Stimulated activated memory B cell treated with anti-CD40 and anti-IgM and Interleukin-4, amounts not matched to agents 10 μg/mL and 1 μg/mL and 100 μg/mL, for 72 hours (primary cell): ENCODE measurements around the gene PDK3.

Source experiments
- ATAC-seq: fragments of 150-1000 bp; cut with Tn5 transposase; 2 replicates; pipeline ENCODE4 v1.10.0; 2021
- H3K27ac Mint-ChIP-seq: one replicate; pipeline ENCODE4 v1.8.0; 2022; ENCODE audit warnings: mild to moderate bottlenecking, mixed read lengths
- H3K27me3 Mint-ChIP-seq: one replicate; pipeline ENCODE4 v1.8.0; 2022; ENCODE audit warnings: mixed read lengths
- H3K36me3 Mint-ChIP-seq: one replicate; pipeline ENCODE4 v1.8.0; 2022; ENCODE audit warnings: mixed read lengths
- H3K4me1 Mint-ChIP-seq: one replicate; pipeline ENCODE4 v1.8.0; 2022; ENCODE audit warnings: mixed read lengths
- H3K4me3 Mint-ChIP-seq: one replicate; pipeline ENCODE4 v1.8.0; 2022; ENCODE audit warnings: mild to moderate bottlenecking, moderate library complexity, mixed read lengths
- H3K9me3 Mint-ChIP-seq: one replicate; pipeline ENCODE4 v1.8.0; 2022; ENCODE audit warnings: mixed read lengths

PDK3 gene

GRCh38 chrX:24495700-24496099 is 30.6 kb downstream of the PDK3 start:
- H3K27ac Mint-ChIP-seq, result no peak overlapping the region
- no peak for ATAC-seq

DNA sequence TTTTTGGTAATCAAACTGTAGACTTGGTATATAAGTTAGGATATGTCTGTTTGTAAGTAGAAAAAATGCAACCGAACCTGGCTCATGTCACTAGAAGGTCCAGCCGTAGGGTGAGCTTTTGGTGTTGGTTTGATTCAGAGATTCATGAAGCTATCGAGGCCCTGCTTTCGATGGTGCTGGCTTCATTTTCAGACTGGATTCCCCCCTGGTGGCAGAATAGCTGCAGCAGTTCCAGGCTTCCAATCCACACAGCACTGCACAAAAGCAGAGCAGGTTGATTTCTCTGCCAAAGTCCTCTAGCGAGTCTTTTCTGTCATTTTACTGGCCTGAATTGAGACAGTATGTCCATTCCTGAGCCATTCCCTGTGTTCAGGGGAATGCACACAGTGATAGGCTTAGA is 33.1 kb downstream of the PDK3 start:
- peaks cover 9% of the 10 kb centered on the region for H3K4me1 Mint-ChIP-seq
- H3K36me3 Mint-ChIP-seq, result no peaks in the 10 kb centered on the region
- H3K27me3 Mint-ChIP-seq, result no peaks in the 10 kb centered on the region
- no peak overlapping the region for H3K4me3 Mint-ChIP-seq
- H3K27ac Mint-ChIP-seq, result peak overlapping the region; percentile 49
- no peak for ATAC-seq
- no peaks in the 10 kb centered on the region for H3K9me3 Mint-ChIP-seq

More at GRCh38 chrX:24495700-24496099, 30.6 kb downstream of the PDK3 start:
- Mint-ChIP-seq H3K36me3 (no peaks in the 10 kb centered on the region), H3K4me3 (no peak overlapping the region), H3K27me3 (no peaks in the 10 kb centered on the region), H3K9me3 (no peaks in the 10 kb centered on the region), H3K4me1 (peaks cover 13% of the 10 kb centered on the region)

- ATAC-seq, result no peak
- Mint-ChIP-seq H3K36me3 (no peaks in the 10 kb centered on the region), H3K4me1 (peaks cover 4% of the 10 kb centered on the region), H3K27ac (peak overlapping the region; percentile 49), H3K9me3 (no peaks in the 10 kb centered on the region), H3K27me3 (no peaks in the 10 kb centered on the region), H3K4me3 (no peak overlapping the region)
Measured at GRCh38 chrX:24498975-24499374, 33.9 kb downstream of the PDK3 start.

DNA sequence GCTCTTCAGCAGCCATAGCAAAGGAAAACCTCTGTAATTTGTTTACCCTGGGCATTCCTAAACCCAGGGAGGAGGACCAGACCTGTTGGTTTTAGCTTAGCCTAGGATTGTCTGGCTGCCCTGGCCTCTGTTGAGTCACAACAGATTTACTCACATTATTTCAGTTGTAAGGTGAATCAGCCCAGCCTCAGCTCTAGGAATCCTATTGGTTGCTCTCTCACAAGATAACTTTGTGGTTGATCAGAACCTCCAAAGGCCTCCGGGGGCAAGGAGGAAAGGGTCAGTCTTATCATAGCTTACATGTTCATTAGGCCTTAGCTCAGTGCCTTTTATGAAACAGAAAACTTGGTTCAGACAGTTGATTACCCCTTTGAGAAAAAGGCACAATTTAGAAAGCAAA is 41.0 kb downstream of the PDK3 start:
- no peak for ATAC-seq
- H3K4me1 Mint-ChIP-seq, result no peaks in the 10 kb centered on the region
- H3K27ac Mint-ChIP-seq, result peak overlapping the region; percentile 55
- no peaks in the 10 kb centered on the region for H3K27me3 Mint-ChIP-seq
- H3K4me3 Mint-ChIP-seq, result no peak overlapping the region
- no peaks in the 10 kb centered on the region for H3K9me3 Mint-ChIP-seq
- H3K36me3 Mint-ChIP-seq, result peaks cover 46% of the 10 kb centered on the region

- Mint-ChIP-seq H3K9me3 (no peaks in the 10 kb centered on the region), H3K27me3 (no peaks in the 10 kb centered on the region), H3K36me3 (peaks cover 46% of the 10 kb centered on the region), H3K4me1 (no peaks in the 10 kb centered on the region), H3K4me3 (no peak overlapping the region), H3K27ac (no peak overlapping the region)
- no peak for ATAC-seq
Measured at GRCh38 chrX:24508375-24508774, 43.3 kb downstream of the PDK3 start.

- H3K36me3 Mint-ChIP-seq, result peaks cover 19% of the 10 kb centered on the region
- ATAC-seq, result peak; percentile 83
- no peak overlapping the region for H3K4me3 Mint-ChIP-seq
- peak overlapping the region; percentile 74 for H3K27ac Mint-ChIP-seq
- H3K4me1 Mint-ChIP-seq, result no peaks in the 10 kb centered on the region
- H3K27me3 Mint-ChIP-seq, result no peaks in the 10 kb centered on the region
- no peaks in the 10 kb centered on the region for H3K9me3 Mint-ChIP-seq
Measured at GRCh38 chrX:24513416-24513815, 48.3 kb downstream of the PDK3 start.

- H3K36me3 Mint-ChIP-seq, result peaks cover 6% of the 10 kb centered on the region
- no peaks in the 10 kb centered on the region for H3K9me3 Mint-ChIP-seq
- no peaks in the 10 kb centered on the region for H3K27me3 Mint-ChIP-seq
- no peak overlapping the region for H3K4me3 Mint-ChIP-seq
- H3K4me1 Mint-ChIP-seq, result no peaks in the 10 kb centered on the region
- ATAC-seq, result no peak
- no peak overlapping the region for H3K27ac Mint-ChIP-seq
Measured at GRCh38 chrX:24515447-24515846, 50.4 kb downstream of the PDK3 start.

GRCh38 chrX:24520472-24520871 is 55.4 kb downstream of the PDK3 start:
- ATAC-seq, result no peak
- H3K27ac Mint-ChIP-seq, result no peak overlapping the region
- H3K4me1 Mint-ChIP-seq, result no peaks in the 10 kb centered on the region
- H3K27me3 Mint-ChIP-seq, result no peaks in the 10 kb centered on the region
- H3K9me3 Mint-ChIP-seq, result no peaks in the 10 kb centered on the region
- no peak overlapping the region for H3K4me3 Mint-ChIP-seq
- H3K36me3 Mint-ChIP-seq, result peaks cover 19% of the 10 kb centered on the region

- no peaks in the 10 kb centered on the region for H3K4me1 Mint-ChIP-seq
- no peak overlapping the region for H3K27ac Mint-ChIP-seq
- peaks cover 22% of the 10 kb centered on the region for H3K36me3 Mint-ChIP-seq
- ATAC-seq, result no peak
- no peaks in the 10 kb centered on the region for H3K27me3 Mint-ChIP-seq
- no peaks in the 10 kb centered on the region for H3K9me3 Mint-ChIP-seq
- no peak overlapping the region for H3K4me3 Mint-ChIP-seq
Measured at GRCh38 chrX:24525455-24525854, 60.4 kb downstream of the PDK3 start.

DNA sequence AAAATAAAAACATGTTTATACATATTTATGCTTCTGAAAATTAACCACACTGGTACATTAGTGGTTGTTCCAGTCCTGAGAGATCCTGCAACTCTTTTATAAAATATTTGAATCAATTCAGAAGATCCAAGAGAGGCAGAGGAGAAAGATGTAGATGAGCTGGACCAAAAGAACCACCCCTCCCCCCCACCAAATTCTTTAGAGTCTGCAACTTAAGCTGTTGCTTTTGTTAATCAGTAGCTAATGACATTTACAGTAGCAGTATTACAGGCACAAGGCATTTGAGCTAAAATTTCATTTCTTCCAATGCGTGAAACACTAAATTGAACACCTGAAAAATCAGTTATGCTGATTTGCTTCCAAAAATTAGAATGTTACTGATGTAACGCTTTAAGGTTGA is 61.5 kb downstream of the PDK3 start:
- H3K4me1 Mint-ChIP-seq, result no peaks in the 10 kb centered on the region
- no peak overlapping the region for H3K27ac Mint-ChIP-seq
- H3K4me3 Mint-ChIP-seq, result no peak overlapping the region
- no peaks in the 10 kb centered on the region for H3K9me3 Mint-ChIP-seq
- H3K27me3 Mint-ChIP-seq, result no peaks in the 10 kb centered on the region
- H3K36me3 Mint-ChIP-seq, result peaks cover 22% of the 10 kb centered on the region
- no peak for ATAC-seq

DNA sequence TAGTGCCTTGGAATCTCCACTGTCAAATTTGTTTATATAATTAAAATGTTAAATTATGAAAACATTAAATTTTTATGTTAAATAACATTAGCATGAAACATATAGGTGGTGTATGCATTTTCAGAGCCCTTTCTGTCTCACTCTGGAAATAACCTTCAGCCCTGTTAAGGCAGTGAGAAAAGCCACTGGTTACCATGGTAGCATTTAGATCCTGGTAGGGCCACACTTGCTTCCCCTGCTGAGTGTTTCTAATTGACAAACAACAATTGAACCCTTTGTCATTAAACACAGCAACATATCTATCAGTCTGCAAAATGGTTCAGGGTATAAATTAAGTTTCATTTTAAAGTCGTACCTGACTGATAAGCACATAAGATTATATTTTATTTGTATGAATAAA is 63.5 kb downstream of the PDK3 start:
- Mint-ChIP-seq H3K27me3 (no peaks in the 10 kb centered on the region), H3K36me3 (peaks cover 11% of the 10 kb centered on the region), H3K4me1 (no peaks in the 10 kb centered on the region), H3K9me3 (no peaks in the 10 kb centered on the region), H3K4me3 (no peak overlapping the region), H3K27ac (no peak overlapping the region)
- no peak for ATAC-seq

- Mint-ChIP-seq H3K36me3 (peaks cover 22% of the 10 kb centered on the region), H3K27ac (no peak overlapping the region)
- no peak for ATAC-seq
Measured at GRCh38 chrX:24536551-24536950, 71.5 kb downstream of the PDK3 start.

GRCh38 chrX:24542756-24543155 is 77.7 kb downstream of the PDK3 start:
- no peak overlapping the region for H3K27ac Mint-ChIP-seq
- no peaks in the 10 kb centered on the region for H3K27me3 Mint-ChIP-seq
- no peaks in the 10 kb centered on the region for H3K4me1 Mint-ChIP-seq
- H3K36me3 Mint-ChIP-seq, result peaks cover 27% of the 10 kb centered on the region
- no peak overlapping the region for H3K4me3 Mint-ChIP-seq
- no peaks in the 10 kb centered on the region for H3K9me3 Mint-ChIP-seq
- ATAC-seq, result no peak

More at GRCh38 chrX:24536551-24536950, 71.5 kb downstream of the PDK3 start:
- Mint-ChIP-seq H3K9me3 (no peaks in the 10 kb centered on the region), H3K27me3 (no peaks in the 10 kb centered on the region), H3K4me1 (no peaks in the 10 kb centered on the region), H3K4me3 (no peak overlapping the region)

DNA sequence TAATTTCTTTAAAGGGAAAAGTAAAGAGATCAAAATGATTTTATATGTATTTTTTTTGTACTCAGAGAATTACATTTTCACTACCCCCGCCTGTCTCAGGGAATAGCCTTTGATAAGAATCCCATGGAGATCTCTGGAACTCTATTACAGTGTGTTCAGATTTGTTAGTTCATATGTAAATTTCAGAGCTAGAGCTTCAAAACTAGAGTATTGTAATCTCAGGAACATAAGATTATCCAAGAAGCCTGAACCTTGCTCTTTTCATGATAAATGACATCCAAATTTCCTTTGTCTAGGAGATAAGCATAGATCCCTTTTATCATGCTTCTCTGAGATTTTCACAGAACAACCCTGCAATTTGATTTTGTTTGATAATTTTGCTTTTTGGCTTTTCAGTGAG is 82.9 kb downstream of the PDK3 start:
- Mint-ChIP-seq H3K36me3 (peaks cover 13% of the 10 kb centered on the region), H3K27me3 (no peaks in the 10 kb centered on the region), H3K9me3 (no peaks in the 10 kb centered on the region), H3K4me1 (no peaks in the 10 kb centered on the region), H3K4me3 (no peak overlapping the region), H3K27ac (no peak overlapping the region)
- no peak for ATAC-seq

GRCh38 chrX:24550166-24550565 is 85.1 kb downstream of the PDK3 start:
- Mint-ChIP-seq H3K9me3 (no peaks in the 10 kb centered on the region), H3K4me3 (no peak overlapping the region), H3K36me3 (peaks cover 4% of the 10 kb centered on the region), H3K4me1 (peaks cover 6% of the 10 kb centered on the region), H3K27ac (no peak overlapping the region), H3K27me3 (no peaks in the 10 kb centered on the region)
- ATAC-seq, result no peak

GRCh38 chrX:24553011-24553410 is 87.9 kb downstream of the PDK3 start:
- Mint-ChIP-seq H3K9me3 (no peaks in the 10 kb centered on the region), H3K36me3 (no peaks in the 10 kb centered on the region), H3K4me3 (no peak overlapping the region), H3K27me3 (no peaks in the 10 kb centered on the region), H3K27ac (no peak overlapping the region), H3K4me1 (peaks cover 6% of the 10 kb centered on the region)
- no peak for ATAC-seq

- H3K4me1 Mint-ChIP-seq, result no peaks in the 10 kb centered on the region
Measured at GRCh38 chrX:24561121-24561520, 96.0 kb downstream of the PDK3 start.

More at GRCh38 chrX:24561121-24561520, 96.0 kb downstream of the PDK3 start:
- H3K4me3 Mint-ChIP-seq, result no peak overlapping the region
- H3K27ac Mint-ChIP-seq, result no peak overlapping the region
- peaks cover 10% of the 10 kb centered on the region for H3K27me3 Mint-ChIP-seq
- no peaks in the 10 kb centered on the region for H3K36me3 Mint-ChIP-seq
- H3K9me3 Mint-ChIP-seq, result no peaks in the 10 kb centered on the region
- ATAC-seq, result no peak
